ENCODE results near the gene CABP7. TPM values are rescaled to one million over a fixed set of nuclear protein-coding genes. Genes with fewer than 3 reads are reported as not detected.

The CABP7 gene
- total and polyA plus RNA-seq, 2 of the 13 experiments (the other 11 are each of a cell fraction or from before 2014, with no cell fraction given) = 0.08 TPM; not detected in 1

DNA sequence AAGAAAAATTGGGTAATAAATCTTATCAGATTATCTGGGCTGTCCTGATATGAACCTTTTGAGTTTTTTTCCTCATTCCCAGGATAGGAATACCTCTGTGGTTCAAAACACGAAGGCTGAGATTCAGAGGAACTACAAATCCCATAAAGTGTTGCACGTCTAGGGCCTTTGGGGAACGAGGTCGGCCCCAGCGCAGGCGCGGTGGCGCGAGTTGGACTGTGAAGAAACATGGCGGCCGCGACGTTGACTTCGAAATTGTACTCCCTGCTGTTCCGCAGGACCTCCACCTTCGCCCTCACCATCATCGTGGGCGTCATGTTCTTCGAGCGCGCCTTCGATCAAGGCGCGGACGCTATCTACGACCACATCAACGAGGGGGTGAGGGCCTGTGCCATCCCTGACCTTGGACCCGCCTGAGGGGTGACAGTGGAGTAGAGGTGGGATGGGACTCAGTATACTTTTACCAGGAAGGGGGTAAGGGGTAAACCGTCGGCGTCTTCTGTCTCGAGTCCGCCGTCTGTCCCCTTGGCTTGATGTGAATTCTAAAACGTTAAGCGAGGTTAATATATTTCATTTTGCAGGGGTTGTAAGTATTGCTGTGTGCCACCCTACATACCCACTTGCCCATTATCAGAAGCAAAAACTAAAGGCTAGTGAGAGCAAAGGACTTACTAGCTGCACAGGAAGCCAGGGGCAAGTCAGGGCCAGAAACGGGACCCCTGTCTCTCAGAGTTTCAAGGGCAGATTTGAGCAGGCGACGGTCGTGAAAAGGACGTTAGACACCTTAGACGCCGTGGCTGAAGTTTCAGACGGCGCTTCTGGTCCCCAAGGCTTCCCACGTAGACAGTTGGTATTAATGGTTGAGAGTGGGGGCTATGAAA lies 47.6 kb downstream of the CABP7 start, which contains the start of gene UQCR10 (continued):
- no peak for TF ChIP-seq FUBP1 (CRISPR knock-in tag; IDR thresholded peaks at IDR 0.05; ENCODE audit: borderline replicate concordance)
- no peak for TF ChIP-seq ZNF772 (CRISPR knock-in tag; IDR thresholded peaks at IDR 0.05)
- TF ChIP-seq, protein P1, sequence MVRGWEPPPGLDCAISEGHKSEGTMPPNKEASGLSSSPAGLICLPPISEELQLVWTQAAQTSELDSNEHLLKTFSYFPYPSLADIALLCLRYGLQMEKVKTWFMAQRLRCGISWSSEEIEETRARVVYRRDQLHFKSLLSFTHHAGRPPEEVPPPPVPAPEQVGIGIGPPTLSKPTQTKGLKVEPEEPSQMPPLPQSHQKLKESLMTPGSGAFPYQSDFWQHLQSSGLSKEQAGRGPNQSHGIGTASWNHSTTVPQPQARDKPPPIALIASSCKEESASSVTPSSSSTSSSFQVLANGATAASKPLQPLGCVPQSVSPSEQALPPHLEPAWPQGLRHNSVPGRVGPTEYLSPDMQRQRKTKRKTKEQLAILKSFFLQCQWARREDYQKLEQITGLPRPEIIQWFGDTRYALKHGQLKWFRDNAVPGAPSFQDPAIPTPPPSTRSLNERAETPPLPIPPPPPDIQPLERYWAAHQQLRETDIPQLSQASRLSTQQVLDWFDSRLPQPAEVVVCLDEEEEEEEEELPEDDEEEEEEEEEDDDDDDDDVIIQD (CRISPR knock-in tag; IDR thresholded peaks at IDR 0.05; ENCODE audit: low read depth) = no peak; the same call in 1 of the 2 replicates
- TF ChIP-seq ZNF143 (CRISPR knock-in tag; IDR thresholded peaks at IDR 0.05) = peak; percentile 61
- peak; percentile 66; the same call in 1 of the 2 replicates for TF ChIP-seq REPIN1 (CRISPR knock-in tag; IDR thresholded peaks at IDR 0.05; ENCODE audit: borderline replicate concordance, low read depth)
- TF ChIP-seq NONO (IDR thresholded peaks at IDR 0.05) = no peak
- TF ChIP-seq NONO (CRISPR knock-in tag; conservative IDR thresholded peaks at IDR 0.05) = no peak
- TF ChIP-seq ASH2L (IDR thresholded peaks at IDR 0.05; ENCODE audit: insufficient read length, low read depth, low read length) = peak; percentile 51
- TF ChIP-seq, protein P2, sequence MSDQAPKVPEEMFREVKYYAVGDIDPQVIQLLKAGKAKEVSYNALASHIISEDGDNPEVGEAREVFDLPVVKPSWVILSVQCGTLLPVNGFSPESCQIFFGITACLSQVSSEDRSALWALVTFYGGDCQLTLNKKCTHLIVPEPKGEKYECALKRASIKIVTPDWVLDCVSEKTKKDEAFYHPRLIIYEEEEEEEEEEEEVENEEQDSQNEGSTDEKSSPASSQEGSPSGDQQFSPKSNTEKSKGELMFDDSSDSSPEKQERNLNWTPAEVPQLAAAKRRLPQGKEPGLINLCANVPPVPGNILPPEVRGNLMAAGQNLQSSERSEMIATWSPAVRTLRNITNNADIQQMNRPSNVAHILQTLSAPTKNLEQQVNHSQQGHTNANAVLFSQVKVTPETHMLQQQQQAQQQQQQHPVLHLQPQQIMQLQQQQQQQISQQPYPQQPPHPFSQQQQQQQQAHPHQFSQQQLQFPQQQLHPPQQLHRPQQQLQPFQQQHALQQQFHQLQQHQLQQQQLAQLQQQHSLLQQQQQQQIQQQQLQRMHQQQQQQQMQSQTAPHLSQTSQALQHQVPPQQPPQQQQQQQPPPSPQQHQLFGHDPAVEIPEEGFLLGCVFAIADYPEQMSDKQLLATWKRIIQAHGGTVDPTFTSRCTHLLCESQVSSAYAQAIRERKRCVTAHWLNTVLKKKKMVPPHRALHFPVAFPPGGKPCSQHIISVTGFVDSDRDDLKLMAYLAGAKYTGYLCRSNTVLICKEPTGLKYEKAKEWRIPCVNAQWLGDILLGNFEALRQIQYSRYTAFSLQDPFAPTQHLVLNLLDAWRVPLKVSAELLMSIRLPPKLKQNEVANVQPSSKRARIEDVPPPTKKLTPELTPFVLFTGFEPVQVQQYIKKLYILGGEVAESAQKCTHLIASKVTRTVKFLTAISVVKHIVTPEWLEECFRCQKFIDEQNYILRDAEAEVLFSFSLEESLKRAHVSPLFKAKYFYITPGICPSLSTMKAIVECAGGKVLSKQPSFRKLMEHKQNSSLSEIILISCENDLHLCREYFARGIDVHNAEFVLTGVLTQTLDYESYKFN (CRISPR knock-in tag; conservative IDR thresholded peaks at IDR 0.05) = no peak
- TF ChIP-seq ZNF609 (CRISPR knock-in tag; IDR thresholded peaks at IDR 0.05; ENCODE audit: borderline replicate concordance) = no peak
- 0 out of 2 replicates have a peak, but pooled peaks have one; percentile 32 for TF ChIP-seq ZBTB34 (CRISPR knock-in tag; IDR thresholded peaks at IDR 0.05)
- no peak for TF ChIP-seq IKZF4 (CRISPR knock-in tag; IDR thresholded peaks at IDR 0.05; ENCODE audit: borderline replicate concordance, low read depth, not compliant biosample characterization)
- no peak for TF ChIP-seq ZSCAN9 (CRISPR knock-in tag; IDR thresholded peaks at IDR 0.05; ENCODE audit: borderline replicate concordance)
